HG03066 (cell line): Measurements from ENCODE around the gene PGBD5.

Source experiments
- ATAC-seq: cut with Tn5 transposase; IDR thresholded peaks from one replicate; pipeline ENCODE4 v1.9.1; 2021; ENCODE audit warnings: low read depth; ENCODE audit not compliant: unreplicated experiment

The PGBD5 gene

DNA sequence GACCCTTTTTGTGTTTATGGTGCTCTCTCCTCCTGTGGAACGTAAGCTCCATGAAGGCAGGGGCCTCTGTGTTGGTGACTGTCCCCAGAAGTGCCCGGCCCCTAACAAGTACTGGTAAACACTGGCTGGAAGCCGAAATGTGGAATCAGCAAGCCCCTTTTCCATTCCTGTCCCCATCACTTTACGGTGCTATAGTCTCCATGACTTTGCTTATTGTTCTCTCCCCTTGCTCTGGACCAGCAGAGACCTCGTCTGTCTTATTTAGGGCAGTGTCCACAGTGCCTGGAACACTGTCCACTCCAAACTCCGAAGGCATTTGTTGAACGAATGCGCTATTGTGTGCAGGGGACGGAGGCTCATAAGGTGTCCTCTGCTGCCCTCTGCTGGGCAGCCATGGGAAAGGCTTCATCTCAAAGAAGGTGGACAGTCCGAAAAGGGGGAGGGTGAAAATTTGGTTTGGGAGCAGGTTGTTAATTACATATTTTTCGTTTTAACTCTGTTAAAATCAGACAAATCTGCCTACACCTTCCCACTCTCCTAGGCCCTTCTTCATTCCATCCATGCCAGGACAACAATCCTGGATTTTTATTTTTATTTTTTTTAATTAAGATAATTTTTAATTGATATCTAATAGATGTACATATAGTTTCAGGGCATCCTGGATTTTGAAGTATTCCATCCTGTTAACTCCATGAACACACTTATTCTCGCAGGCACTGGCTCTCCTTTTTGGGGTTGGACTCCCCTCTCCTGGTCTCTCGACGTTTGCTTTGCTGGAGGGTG is 115.6 kb downstream of the PGBD5 start:
- ATAC-seq, result no peak

DNA sequence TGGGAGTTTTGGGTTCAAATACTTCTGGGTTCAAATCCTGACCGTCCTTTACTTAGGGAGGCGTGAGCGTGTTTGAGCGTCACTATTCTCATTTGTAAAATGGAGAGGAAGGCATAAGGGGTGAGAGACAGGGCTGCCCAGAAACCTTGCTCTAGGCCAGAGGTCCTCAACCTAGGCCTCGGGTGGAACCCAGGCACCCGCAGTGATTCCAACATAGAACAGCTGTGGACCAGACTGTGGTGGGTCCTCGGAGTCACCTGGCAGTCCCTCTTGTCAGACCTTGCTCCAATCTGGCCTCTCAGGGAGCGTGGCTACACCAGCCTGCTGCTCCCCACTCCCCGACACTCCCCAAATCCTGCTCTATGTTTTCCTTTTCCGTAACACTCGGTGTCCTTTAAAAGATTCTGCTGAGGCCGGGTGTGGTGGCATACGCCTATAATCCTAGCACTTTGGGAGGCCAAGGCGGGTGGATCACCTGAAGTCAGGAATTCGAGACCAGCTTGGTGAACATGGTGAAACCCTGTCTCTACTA is 116.4 kb downstream of the PGBD5 start:
- no peak for ATAC-seq

DNA sequence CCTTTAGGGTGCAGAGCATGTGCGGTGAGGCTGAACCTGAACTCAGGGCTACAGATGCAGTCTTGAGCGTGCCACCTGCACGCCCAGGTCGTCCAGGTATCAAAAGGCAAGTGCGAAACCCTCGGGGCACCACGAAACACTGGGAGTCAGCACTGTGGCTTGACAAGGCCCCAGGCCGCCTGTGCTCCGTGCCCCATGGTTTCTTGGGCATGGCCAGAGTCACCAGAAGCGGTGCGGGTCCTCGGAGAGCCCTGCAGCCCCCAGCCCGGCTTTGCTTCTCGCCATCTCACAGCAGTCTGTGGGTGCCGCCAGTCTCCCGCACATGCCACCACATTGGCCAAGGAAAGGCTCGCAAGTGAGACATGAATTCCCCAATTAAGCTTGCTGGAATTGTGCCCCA is 117.3 kb downstream of the PGBD5 start:
- no peak for ATAC-seq

DNA sequence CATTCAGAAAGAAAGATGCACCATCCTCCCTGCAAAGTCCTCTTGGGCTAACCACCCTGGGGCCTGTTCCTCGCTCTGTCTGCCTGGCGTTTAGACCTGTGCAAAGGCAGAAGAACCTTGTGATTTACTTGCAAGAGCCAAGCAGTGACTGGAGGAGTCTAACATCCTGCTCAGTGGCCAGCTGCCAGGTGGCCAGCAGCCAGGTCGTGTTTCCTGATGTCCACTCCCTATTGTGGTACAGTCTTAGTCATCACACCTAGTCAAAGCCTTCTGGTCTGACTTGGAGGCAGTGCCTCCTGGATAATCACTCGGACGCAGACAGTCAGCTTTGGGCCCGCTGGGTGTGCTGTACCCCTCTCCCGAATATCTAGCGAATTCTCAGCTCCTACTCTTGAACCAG is 118.1 kb downstream of the PGBD5 start:
- no peak for ATAC-seq

DNA sequence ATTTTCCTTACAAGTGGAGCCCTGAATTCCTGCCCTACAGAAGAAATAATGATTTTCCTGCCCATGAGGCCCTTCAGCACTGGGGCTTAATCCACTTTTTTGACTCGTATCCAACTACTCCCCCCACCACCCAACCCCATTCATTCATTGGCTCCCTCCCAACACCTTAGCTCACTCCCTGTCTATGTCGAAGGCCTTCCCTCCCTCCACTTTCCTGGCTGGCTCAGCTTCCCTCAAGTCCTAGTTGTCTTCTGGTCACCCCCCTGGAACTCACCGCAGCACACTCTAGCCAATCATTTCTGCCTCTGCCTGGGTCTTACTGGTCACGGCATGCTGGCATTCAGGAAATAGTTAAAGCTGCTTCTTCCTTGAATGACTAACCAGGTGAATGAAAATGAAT is 118.9 kb downstream of the PGBD5 start:
- ATAC-seq, result no peak

DNA sequence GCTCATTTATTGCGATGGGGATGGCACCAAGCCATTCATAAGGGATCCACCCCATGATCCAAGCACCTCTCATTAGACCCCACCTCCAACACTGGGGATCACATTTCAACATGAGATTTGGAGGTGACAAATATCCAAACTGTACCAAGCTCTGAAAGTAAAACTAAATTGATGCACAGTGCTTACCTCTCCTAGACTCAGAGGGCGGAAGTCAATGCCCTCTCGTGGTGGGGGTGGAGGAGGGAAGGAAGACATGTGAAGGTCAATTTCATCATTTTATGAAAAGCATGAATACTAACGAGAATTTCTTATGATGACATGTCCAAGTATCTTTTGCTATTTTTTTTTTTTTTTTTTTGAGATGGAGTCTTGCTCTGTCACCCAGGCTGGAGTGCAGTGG is 120.0 kb downstream of the PGBD5 start:
- peak; percentile 70 for ATAC-seq

DNA sequence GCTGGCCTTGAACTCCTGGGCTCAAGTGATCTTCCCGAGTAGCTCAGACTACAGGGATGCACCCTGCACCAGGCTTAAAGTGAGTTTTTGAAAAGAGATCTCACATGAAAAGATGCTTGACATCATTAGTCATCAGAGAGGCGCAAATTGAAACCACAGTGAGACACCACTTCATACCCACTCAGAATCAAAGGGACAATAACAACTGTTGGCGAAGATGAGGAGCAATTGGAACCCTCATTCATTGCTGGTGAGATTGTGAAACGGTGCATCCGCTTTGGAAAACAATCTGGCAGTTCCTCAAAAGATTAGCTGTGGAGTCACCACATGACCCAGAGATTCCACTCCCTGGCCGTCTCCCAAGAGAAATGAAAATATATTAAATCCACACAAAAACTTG is 122.3 kb downstream of the PGBD5 start:
- no peak for ATAC-seq

DNA sequence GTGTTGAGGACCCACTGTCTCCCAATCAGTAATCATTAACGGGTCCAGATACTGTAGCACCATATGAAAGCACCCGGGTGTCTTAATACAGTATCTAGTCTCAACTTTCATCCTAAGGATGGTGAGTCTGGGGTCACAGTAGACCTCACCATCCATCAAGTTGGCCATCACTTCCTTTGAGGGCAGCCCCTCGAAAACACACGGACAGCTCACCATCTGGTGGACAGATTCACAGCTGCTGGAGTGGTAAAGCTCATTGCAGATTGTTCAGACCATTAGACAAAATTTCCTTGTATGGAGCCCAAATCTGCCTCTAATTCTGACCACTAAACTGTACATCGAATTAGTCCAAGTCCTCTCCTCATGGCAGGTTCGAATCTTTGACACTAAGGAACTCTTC is 123.1 kb downstream of the PGBD5 start:
- no peak for ATAC-seq

DNA sequence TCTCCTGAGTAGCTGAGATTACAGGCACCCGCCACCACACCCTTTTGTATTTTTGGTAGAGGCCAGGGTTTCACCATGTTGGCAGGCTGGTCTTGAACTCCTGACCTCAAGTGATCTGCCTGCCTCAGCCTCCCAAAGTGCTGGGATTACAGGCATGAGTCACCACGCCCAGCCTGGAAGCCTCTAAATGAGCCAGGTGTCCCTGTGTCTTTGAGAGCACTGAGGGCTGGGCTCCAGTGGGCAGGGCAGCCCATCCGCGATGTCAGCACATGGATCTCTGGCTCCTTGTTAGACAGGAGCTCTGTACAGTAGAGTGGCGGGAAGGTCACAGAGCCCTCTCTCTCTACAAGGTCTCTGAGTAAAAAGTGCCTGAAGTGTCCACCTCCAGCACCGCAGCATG is 124.3 kb downstream of the PGBD5 start:
- no peak for ATAC-seq

DNA sequence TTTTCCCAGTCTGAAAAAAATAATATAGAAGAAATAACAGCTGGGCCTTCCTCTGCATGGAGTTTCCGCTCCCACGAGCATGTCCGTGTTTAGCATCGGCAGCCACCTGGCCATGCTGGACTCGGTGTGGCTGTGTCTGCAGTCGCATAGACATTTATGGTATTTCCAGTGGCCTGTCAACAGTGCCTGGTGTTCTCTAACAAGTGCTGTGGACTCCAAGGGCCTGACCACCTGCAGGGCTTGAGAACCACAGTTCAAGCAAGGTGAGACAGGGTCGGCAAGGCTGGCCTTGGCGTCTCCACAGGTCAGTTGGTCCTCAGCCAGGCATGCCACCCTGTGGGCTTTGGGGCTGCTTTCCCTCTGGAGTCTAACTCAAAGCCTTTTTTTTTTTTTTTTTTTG is 124.8 kb downstream of the PGBD5 start:
- no peak for ATAC-seq

DNA sequence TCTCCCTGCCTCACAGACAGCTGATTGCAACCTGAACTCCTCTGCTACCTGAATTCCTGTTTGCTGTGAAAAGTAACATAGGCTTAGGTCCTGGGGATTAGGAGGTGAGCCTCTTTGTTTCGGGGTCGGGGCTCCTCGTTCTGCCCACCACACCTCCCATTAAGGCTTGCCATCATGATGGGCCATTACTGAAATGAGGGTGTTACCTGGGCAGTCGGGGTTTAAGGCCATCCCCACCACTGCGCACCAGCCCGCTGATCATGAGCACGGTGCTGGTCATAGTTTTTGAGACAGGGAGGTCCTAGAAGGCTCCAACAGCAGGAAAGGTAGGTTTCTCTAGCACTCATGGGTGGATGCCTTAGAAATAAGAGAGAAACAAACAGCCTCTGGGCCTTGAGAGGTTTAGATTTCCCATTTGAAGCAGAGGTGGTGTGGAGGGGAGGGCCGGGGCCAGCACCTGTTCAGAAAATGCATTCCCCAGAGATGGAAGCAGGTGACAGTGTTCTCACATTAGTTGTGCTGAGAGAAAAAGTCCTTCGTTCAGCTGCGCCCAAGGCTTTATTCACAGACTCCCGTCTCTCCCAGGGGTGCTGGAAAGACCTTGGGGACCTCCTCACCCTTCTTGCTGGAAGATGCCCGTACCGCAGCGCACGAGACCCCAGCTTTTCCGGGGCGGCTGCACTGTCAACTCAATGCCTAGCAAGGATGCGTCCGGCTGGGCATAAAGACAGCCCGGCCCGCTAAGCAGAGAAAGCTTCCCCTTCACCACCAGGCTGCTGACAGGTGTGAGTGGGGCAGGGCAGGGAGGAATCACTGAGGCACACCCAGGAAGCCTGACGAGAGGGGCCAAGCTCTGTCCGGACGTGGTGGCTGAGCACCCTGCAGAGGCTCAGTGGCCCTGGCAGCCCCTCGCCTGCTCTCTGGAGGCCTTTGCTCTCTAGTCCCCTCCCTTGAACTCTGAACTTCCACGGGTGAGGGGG is 125.5 kb downstream of the PGBD5 start:
- ATAC-seq, result no peak

DNA sequence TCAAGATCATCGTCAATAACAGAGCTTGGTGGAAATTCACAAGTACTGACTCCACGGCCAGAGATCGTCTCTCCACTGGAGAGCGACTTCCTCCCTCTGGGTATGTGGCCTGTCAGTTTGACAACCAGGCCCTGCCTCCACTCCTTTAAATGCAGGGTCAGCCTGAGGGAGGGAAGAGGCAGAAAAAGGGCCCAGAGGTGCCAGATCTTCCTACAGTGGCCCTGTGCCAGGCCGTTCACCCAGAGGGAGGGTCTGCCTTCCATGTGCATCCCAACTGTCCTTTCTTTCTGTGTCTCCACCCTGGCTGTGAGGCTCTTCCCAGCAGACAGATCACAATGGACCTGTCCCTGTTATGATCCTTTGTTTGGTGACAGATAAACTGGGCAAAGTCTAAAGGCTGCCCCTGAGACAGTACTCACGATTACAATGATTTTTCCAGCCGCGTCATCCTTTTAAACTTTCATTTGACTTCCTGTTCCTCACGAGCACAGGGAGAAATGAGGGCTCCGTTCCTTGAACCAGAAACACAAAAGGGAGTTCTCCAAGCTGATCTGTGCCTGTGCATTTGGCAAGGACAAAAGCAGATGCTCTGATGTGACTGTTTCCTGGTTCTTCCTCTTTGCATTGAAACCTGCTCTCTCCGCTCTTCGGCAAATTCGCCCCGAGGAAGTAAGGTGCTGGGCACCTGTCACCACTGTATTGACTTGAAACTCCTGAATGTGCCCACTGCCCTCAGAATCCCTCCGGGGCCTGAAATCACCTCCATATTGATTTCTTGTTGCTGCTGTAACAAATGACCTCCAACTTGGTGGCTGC is 126.7 kb downstream of the PGBD5 start:
- ATAC-seq, result no peak

DNA sequence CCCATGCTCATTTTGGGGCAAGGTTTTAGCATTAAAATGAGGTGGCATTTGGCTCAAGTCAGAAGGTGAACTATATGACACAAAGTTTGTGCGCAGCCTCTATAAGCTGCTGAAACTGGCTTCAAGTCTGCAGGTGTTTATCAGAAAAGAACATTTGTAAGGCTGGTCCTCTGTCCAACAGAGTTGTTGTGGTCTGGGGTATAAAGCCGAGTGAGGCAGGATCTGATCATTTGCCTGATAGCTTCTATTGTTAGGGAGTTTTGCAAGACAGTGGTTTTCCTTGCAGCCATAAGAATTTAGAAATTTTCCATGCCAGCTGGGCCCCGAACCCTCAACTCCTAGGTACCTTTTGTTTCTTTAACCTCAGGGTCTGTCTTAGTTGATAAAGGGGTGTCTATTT is 130.8 kb downstream of the PGBD5 start:
- ATAC-seq, result no peak

DNA sequence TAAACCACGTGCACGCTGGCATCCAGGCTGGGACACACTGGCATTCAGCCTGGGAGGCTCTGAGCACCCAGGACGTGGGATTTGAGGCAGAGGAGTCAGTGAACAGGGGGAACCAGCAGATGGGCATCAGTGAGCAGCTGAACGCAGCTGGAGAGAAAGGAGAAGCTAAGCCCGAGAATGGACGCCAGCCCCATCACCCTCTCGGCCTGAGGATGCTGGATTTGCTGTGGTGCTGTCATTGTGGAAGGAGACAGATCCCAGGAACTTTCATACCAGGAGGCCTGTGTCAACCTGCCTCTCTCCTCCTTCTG is 132.8 kb downstream of the PGBD5 start:
- no peak for ATAC-seq

DNA sequence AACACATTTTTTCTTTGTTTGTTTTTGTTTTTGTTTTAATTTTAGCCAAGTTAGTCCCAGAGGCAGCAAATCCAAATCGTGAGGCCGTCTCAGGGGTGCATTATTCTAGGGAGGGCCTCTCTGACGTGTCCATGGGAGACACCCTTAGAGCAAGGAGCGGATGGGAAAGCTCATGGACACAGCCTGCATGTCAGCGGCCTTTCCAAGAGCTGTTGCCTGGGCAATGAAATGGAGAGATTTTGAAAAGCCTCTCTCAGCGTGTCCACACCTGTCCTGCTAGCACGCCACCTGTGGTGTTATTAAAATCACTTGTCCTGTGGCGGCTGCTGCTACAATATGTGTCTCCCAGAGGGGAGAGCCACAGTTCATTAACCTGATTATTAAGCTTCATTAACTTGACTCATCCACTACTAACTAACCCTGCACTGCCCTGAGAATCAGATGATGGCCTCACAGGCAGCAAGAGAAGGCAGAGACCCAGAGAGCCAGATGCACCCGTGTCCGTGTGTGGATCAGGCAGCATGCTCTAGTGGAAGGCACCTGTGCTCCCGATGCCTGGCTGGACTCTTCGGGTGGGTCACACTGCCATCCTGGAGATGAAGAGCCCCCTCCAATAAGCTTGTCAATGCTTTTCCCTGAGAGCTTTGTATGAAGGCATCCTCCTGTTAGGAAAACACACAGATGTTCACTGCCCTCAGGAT is 133.3 kb downstream of the PGBD5 start:
- ATAC-seq, result no peak

DNA sequence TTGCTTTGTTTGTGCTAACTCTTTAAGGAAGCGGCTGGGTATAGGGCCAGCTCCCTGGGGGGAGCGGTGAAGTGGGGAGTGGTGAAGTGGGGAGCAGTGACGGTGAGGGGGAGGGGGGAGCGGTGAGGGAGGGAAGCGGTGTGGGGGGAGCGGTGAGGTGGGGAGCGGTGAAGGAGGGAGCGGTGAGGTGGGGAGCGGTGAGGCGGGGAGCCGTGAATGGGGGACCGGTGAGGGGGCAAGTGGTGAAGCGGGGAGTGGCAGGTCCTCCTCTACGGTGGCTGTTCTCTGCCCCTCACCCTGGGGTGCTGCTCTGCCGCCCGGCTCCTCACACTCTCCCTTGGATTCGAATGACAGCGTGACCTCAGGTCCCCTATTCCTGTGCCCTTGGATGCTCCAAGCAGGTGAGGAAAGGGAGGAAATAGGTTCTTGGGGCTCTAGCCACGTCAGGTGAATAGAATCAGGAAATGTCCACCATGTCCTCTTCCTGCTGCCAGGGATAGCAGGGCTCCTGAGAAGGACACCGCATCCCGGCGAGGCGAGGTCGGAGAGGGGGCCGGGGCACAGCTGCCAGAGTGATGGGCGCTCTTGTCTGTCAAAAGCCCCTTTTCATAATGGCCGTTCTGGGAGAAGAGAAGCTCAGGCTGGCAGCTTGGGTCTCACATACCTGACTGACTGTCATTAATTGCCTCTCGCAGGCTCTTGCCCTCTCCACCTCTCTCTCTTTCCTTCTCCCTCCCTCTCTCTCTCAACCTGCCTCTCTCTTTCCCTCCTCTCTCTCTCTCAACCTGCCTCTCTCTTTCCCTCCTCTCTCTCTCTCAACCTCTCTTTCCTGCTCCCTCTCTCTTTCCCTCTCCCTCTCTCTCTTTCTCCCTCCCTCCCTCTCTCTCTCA is 134.2 kb downstream of the PGBD5 start:
- no peak for ATAC-seq

DNA sequence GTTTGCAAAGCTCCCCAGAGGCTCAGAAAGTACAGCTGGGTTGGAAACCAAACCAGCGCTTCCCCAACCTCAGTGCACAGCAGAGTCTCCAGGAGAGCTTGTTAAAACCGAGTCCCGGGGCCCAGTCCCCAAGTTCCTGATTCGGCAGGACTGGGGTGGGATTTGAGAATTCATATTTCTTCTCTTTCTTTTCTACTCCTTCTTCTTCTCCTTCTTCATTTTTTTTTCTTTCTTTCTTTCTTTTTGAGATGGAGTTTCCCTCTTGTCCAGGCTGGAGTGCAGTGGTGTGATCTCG is 136.8 kb downstream of the PGBD5 start:
- no peak for ATAC-seq

DNA sequence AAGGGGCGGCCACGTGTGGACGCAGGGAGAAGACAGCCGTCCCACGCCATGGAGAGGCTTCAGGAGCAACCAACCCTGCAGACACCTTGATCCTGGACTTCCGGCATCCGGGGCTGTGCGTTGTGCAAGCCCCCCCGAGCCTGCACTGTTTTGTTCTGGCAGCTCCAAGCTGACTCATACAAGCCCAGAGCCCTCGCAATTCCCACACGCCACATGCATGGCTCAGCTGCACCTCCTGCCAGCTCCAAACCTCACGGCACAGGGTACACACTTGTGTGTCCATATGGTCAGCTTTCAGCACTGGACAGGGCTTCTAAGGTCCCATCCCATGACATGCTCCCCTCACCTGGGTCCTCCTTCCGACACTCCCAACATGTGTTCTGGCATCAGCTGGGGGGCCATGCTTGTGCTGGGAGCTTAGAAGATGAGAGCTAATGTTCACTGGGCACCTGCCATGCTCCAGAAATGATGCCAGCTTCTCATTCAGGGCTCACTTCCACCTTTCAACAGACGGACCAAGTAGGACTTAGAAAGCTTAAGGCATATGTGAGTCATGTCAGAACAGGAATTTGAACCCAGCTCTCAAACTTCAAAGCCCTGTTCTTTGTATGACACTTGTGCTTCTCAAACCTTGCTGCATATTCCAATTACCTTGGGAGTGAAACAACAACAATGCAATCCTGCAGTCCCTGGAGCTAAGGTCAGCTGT is 137.3 kb downstream of the PGBD5 start:
- ATAC-seq, result no peak
